ENCODE data around the gene BEND3.

Gene BEND3

GRCh38 chr6:107132330-107132954, 17.1 kb upstream of the BEND3 start:
- Histone ChIP-seq H3K27me3 (no peaks in the 10 kb centered on the region), H3K27ac (no peak overlapping the region), H3K4me3 (ENCODE audit: low read depth in 1 of 2, low read length in 1 of 2) (no peak overlapping the region), H3K4me1 (ENCODE audit: control insufficient read depth in 1 of 2, insufficient read depth in 1 of 2, low read depth in 1 of 2, low read length in 1 of 2) (no peaks in the 10 kb centered on the region), H3K36me3 (no peaks in the 10 kb centered on the region), H3K9me3 (no peaks in the 10 kb centered on the region)
- TF ChIP-seq, protein P1, sequence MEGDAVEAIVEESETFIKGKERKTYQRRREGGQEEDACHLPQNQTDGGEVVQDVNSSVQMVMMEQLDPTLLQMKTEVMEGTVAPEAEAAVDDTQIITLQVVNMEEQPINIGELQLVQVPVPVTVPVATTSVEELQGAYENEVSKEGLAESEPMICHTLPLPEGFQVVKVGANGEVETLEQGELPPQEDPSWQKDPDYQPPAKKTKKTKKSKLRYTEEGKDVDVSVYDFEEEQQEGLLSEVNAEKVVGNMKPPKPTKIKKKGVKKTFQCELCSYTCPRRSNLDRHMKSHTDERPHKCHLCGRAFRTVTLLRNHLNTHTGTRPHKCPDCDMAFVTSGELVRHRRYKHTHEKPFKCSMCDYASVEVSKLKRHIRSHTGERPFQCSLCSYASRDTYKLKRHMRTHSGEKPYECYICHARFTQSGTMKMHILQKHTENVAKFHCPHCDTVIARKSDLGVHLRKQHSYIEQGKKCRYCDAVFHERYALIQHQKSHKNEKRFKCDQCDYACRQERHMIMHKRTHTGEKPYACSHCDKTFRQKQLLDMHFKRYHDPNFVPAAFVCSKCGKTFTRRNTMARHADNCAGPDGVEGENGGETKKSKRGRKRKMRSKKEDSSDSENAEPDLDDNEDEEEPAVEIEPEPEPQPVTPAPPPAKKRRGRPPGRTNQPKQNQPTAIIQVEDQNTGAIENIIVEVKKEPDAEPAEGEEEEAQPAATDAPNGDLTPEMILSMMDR (IDR thresholded peaks at IDR 0.05) = no peak

DNA sequence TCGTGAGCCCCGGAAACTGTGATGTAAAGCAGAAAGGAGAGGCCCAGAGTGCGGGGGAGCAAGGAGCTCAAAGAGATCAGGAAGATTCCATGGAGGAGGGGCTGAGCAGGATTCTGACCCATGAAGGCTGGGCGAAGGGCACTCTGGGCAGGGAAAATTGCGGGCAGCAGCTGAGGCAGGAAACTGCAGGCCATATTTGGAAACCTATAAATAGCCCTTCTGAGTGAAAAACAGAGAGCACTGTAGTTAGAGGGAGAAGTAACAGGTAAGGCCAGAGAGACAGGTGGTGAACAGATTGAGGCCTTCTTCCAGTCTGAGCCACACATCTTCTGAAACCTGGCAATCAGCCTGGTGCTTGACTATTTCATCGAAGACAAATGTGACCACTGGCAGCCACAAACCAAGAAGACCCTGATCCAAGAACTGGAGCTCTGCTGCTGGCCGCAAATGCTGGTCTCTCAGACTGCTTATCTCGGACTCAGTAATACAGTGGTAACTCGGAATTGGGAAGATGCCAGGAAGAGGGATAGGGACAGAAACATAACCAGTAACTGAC, 14.1 kb upstream of the BEND3 start:
- Histone ChIP-seq H3K36me3 (no peaks in the 10 kb centered on the region), H3K4me3 (ENCODE audit: low read depth in 1 of 2, low read length in 1 of 2) (no peak overlapping the region), H3K27me3 (no peaks in the 10 kb centered on the region), H3K4me1 (ENCODE audit: control insufficient read depth in 1 of 2, insufficient read depth in 1 of 2, low read depth in 1 of 2, low read length in 1 of 2) (no peaks in the 10 kb centered on the region), H3K9me3 (no peaks in the 10 kb centered on the region), H3K27ac (no peak overlapping the region)
- TF ChIP-seq, protein P1 (IDR thresholded peaks at IDR 0.05) = no peak

GRCh38 chr6:107128577-107128976, 13.3 kb upstream of the BEND3 start:
- no peaks in the 10 kb centered on the region for H3K4me1 ChIP-seq (ENCODE audit: control insufficient read depth in 1 of 2, insufficient read depth in 1 of 2, low read depth in 1 of 2, low read length in 1 of 2)
- H3K27ac ChIP-seq = no peak overlapping the region
- H3K4me3 ChIP-seq (ENCODE audit: low read depth in 1 of 2, low read length in 1 of 2) = no peak overlapping the region
- TF ChIP-seq, protein P1 (IDR thresholded peaks at IDR 0.05) = no peak
- H3K9me3 ChIP-seq = no peaks in the 10 kb centered on the region
- no peaks in the 10 kb centered on the region for H3K36me3 ChIP-seq
- no peaks in the 10 kb centered on the region for H3K27me3 ChIP-seq

GRCh38 chr6:107128175-107128574, 12.9 kb upstream of the BEND3 start:
- no peaks in the 10 kb centered on the region for H3K27me3 ChIP-seq
- no peaks in the 10 kb centered on the region for H3K36me3 ChIP-seq
- H3K9me3 ChIP-seq = no peaks in the 10 kb centered on the region
- TF ChIP-seq, protein P1 (IDR thresholded peaks at IDR 0.05) = no peak
- H3K4me3 ChIP-seq (ENCODE audit: low read depth in 1 of 2, low read length in 1 of 2) = no peak overlapping the region
- no peak overlapping the region for H3K27ac ChIP-seq
- H3K4me1 ChIP-seq (ENCODE audit: control insufficient read depth in 1 of 2, insufficient read depth in 1 of 2, low read depth in 1 of 2, low read length in 1 of 2) = no peaks in the 10 kb centered on the region

DNA sequence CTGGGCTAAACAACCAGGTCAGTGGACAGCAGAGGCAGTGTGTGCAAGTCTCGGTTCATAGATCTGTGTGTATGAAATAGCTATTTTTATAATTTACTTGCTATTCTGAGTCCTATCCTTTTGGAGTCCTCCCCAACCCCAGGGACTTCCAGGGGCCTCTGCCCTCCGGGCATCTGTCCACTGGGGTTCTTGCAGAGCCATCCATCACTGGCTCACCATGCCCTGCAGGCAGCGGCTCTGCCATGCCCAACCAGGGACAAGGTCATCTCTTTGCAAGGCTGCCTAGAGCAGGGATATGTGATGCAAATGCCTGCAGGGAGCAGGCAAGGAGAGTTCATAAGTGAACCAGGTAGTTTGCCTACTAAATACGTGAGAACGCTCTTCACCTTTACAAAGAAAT, 10.5 kb upstream of the BEND3 start:
- H3K27me3 ChIP-seq = no peaks in the 10 kb centered on the region
- H3K9me3 ChIP-seq = no peaks in the 10 kb centered on the region
- H3K4me1 ChIP-seq (ENCODE audit: control insufficient read depth in 1 of 2, insufficient read depth in 1 of 2, low read depth in 1 of 2, low read length in 1 of 2) = no peaks in the 10 kb centered on the region
- TF ChIP-seq, protein P1 (IDR thresholded peaks at IDR 0.05) = no peak
- H3K36me3 ChIP-seq = no peaks in the 10 kb centered on the region
- no peak overlapping the region for H3K4me3 ChIP-seq (ENCODE audit: low read depth in 1 of 2, low read length in 1 of 2)
- no peak overlapping the region for H3K27ac ChIP-seq
